A549 (cell line): ENCODE measurements around the gene CLTCL1.

Source experiments
- BHLHE40 ChIP-seq: IDR thresholded peaks from 2 replicates; pipeline ENCODE4 v1.6.1; 2012; ENCODE audit warnings: low read depth, low read length, inconsistent platforms
- CBX2 ChIP-seq: fragments of 200-600 bp; sonication (generic); IDR thresholded peaks from 2 replicates; pipeline ENCODE4 v1.6.1; 2016; ENCODE audit warnings: low read depth, mild to moderate bottlenecking, borderline replicate concordance
- CHD2 ChIP-seq: fragments of 150-350 bp; IDR thresholded peaks from 2 replicates; pipeline ENCODE4 v1.6.1; 2014; ENCODE audit warnings: low read length; ENCODE audit not compliant: partially characterized antibody
- CTCF ChIP-seq: fragments of >200 bp; sonication (Bioruptor Twin); formaldehyde crosslinking; IDR thresholded peaks from 3 replicates; pipeline ENCODE4 v1.5.1; 2016
- HOXA7 ChIP-seq: fragments of 250-450 bp; sonication (Bioruptor Pico); IDR thresholded peaks from 2 replicates; pipeline ENCODE4 v1.5.0; 2020; ENCODE audit warnings: mild to moderate bottlenecking, moderate library complexity
- RARB ChIP-seq: fragments of 250-450 bp; sonication (Bioruptor Pico); IDR thresholded peaks from 2 replicates; pipeline ENCODE4 v1.8.0; 2021; ENCODE audit warnings: mild to moderate bottlenecking, moderate library complexity
- RFX5 ChIP-seq: fragments of 450-650 bp; IDR thresholded peaks from 2 replicates; pipeline ENCODE4 v1.7.1; 2014; ENCODE audit warnings: antibody characterized with exemption, mild to moderate bottlenecking, moderate library complexity
- RNF2 ChIP-seq: fragments of 200-600 bp; sonication (generic); IDR thresholded peaks from 2 replicates; pipeline ENCODE4 v1.6.1; 2016; ENCODE audit warnings: low read depth, mild to moderate bottlenecking, antibody characterized with exemption, moderate library complexity, borderline replicate concordance
- USF2 ChIP-seq: fragments of 450-650 bp; IDR thresholded peaks from 2 replicates; pipeline ENCODE4 v1.6.1; 2014; ENCODE audit warnings: antibody characterized with exemption

- TF ChIP-seq CTCF (no peak), CBX2 (no peak), RARB (CRISPR knock-in tag) (no peak), BHLHE40 (no peak), HOXA7 (CRISPR knock-in tag) (no peak), CHD2 (no peak), USF2 (no peak), RNF2 (no peak), RFX5 (no peak)
Measured at GRCh38 chr22:19175602-19176174, 115.8 kb downstream of the CLTCL1 start.
